ENCODE measurements around the gene IL13.

- no peak for TF ChIP-seq CTCF (conservative IDR thresholded peaks at IDR 0.05; ENCODE audit: low read length)
- no peak for TF ChIP-seq EZH2phosphoT487 (IDR thresholded peaks at IDR 0.05; ENCODE audit: borderline replicate concordance)
These were observed 18.1 kb downstream of the IL13 start for GRCh38 chr5:132675936-132676689.

All from Loucy (cell line).